CD1c-positive myeloid dendritic cell (primary cell): ENCODE results near the gene MCCC2.
"Not testable (repeated sequence)": the region's sequence is repeated elsewhere in the genome, so short reads cannot be mapped to it uniquely, and the experiment has no call there.

Experiments
- DNase-seq: peaks from one replicate; pipeline ENCODE4 v3.0.0-alpha.2; 2016; ENCODE audit errors: extremely low spot score

Gene MCCC2

GRCh38 chr5:71597001-71597400, 9.9 kb downstream of the MCCC2 start:
- DNase-seq = no peak

- no peak for DNase-seq
Observed at GRCh38 chr5:71600783-71601182, 13.6 kb downstream of the MCCC2 start.

GRCh38 chr5:71601222-71602026, 14.3 kb downstream of the MCCC2 start:
- peak; percentile 44 for DNase-seq

GRCh38 chr5:71609916-71610315, 22.8 kb downstream of the MCCC2 start:
- not testable (repeated sequence) for DNase-seq

GRCh38 chr5:71615809-71616208, 28.7 kb downstream of the MCCC2 start:
- no peak for DNase-seq

- DNase-seq = no peak
Observed at GRCh38 chr5:71620630-71621029, 33.5 kb downstream of the MCCC2 start.

GRCh38 chr5:71621268-71621667, 34.1 kb downstream of the MCCC2 start:
- no peak for DNase-seq

- DNase-seq = no peak
Observed at GRCh38 chr5:71621741-71622140, 34.6 kb downstream of the MCCC2 start.

- no peak for DNase-seq
Observed at GRCh38 chr5:71623221-71623794, 36.2 kb downstream of the MCCC2 start.

GRCh38 chr5:71629950-71630349, 42.8 kb downstream of the MCCC2 start:
- DNase-seq = no peak

- DNase-seq = no peak
Observed at GRCh38 chr5:71631070-71631469, 43.9 kb downstream of the MCCC2 start.

GRCh38 chr5:71632168-71632567, 45.0 kb downstream of the MCCC2 start:
- no peak for DNase-seq

- DNase-seq = no peak
Observed at GRCh38 chr5:71633255-71634155, 46.4 kb downstream of the MCCC2 start.

GRCh38 chr5:71637133-71637532, 50.0 kb downstream of the MCCC2 start:
- DNase-seq = no peak

GRCh38 chr5:71640408-71640807, 53.3 kb downstream of the MCCC2 start:
- DNase-seq = no peak

GRCh38 chr5:71645030-71645429, 57.9 kb downstream of the MCCC2 start:
- no peak for DNase-seq

- not testable (repeated sequence) for DNase-seq
Observed at GRCh38 chr5:71650940-71651339, 63.8 kb downstream of the MCCC2 start.

- no peak for DNase-seq
Observed at GRCh38 chr5:71651579-71651978, 64.4 kb downstream of the MCCC2 start.

GRCh38 chr5:71652349-71652748, 65.2 kb downstream of the MCCC2 start:
- DNase-seq = no peak

GRCh38 chr5:71652803-71653543, 65.8 kb downstream of the MCCC2 start:
- no peak for DNase-seq

GRCh38 chr5:71658916-71659662, 71.9 kb downstream of the MCCC2 start:
- no peak for DNase-seq
